ENCODE measurements around the gene CCDC102A.

Gene CCDC102A

DNA sequence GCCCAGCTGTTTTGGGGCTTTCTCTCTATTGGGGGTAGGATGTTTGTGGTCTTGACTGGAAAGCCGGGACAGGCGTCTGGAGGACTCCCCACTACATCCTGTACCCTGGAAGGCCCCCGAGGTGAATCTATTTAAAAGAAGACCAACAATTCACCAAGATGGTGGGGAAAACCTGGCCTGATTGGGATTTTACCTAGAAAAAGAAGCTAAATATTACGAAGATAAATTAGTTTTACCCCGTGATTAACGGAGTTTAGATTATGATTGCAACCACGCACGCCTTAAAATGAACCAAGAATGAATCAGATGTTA, 779 bp upstream of the CCDC102A start:
- no peak for DNase-seq (ENCODE audit: low spot score)

DNA sequence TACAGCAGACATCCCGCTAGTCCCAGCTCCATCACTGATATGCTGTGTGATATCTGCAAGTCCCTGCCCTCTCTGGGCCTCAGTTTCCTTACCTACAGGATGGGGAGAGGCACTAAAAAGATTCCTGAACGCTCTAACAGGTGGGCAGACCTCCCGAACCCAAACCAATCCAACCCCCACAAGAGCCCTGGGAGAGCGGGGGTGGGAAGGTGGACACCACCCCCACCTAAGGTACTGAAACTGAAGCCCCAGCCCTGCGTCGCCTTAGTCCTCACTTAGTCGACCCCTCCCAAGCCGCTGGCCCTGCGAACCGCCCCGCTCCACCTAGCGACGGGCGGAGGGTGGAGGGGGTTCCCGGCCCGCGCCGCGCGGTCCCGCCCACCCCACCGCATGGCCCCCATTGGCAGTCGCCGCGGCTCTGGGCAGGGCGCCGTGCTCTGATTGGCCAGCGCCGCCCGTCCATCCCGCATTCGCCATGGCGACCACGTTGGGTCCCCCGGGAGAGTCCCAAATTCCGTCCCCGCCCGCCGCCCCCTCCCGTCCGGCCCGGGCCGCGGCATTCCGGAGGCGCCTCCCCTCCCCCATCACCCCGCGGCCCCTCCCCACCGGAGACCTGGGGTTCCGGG, 578 bp downstream of the CCDC102A start:
- peak; percentile 71 for DNase-seq (ENCODE audit: low spot score)

DNA sequence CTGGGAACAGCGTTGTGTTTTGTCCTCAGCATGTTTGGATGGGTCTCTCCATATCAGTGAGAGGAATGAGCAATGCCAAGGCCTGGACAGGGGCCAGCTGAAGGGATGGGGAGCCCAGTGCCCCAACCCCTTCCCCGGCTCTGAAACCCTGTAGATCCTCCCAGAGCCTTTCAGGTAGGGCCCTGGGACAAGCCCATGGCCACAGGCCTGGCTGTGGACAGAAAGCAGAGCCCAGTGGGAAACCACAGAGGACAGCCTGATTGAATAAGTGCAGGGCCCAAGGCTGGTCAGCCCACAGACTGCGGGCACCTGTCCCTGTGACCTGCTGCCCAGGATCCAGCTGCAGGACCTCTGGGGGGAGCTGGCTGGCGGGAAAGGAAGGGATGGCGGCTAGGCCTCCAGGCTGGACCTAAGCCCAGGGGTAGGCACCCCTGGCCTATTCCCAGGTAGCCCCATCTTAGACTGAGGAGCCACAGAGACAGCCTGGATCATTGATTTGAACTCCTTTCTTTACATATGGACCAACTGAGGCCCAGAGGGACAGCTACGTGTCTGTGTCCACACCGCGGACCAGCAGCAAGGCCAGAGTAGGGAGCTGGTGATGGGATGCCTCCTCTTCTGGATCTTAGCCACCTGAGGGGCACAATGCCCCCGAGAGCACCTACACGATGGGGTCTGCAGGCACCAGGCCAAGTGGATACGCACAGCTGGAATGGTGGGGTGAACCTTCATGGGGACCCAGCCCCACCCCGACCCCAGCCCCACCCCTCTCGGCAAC, 1.3 kb downstream of the CCDC102A start:
- no peak for DNase-seq (ENCODE audit: low spot score)

DNA sequence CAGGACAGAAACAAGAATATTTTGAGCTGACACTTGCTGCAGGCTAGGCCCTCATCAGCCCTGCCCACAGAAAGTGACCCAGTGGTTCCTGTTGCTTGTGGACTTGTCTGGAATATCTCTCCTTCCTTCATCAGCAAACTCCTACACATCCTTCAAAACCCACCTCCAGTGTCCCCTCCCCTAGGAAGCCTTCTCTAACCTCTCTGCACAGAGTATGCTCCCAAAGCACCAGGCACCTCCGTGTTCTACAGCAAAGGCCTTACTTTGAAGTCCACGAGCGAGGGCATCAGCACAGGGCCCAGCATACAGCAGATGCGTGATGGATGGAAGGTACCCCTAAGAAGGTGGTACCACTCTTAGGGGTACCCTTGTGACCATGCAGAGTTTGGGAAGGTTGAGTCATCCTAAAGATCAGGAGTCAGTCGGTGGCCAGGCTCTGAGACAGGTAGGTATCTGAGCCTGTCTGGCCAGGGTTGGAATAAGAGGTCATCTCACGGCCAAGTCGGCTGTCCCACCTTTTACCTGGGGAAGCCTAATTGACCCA, 2.0 kb downstream of the CCDC102A start:
- no peak for DNase-seq (ENCODE audit: low spot score)

DNA sequence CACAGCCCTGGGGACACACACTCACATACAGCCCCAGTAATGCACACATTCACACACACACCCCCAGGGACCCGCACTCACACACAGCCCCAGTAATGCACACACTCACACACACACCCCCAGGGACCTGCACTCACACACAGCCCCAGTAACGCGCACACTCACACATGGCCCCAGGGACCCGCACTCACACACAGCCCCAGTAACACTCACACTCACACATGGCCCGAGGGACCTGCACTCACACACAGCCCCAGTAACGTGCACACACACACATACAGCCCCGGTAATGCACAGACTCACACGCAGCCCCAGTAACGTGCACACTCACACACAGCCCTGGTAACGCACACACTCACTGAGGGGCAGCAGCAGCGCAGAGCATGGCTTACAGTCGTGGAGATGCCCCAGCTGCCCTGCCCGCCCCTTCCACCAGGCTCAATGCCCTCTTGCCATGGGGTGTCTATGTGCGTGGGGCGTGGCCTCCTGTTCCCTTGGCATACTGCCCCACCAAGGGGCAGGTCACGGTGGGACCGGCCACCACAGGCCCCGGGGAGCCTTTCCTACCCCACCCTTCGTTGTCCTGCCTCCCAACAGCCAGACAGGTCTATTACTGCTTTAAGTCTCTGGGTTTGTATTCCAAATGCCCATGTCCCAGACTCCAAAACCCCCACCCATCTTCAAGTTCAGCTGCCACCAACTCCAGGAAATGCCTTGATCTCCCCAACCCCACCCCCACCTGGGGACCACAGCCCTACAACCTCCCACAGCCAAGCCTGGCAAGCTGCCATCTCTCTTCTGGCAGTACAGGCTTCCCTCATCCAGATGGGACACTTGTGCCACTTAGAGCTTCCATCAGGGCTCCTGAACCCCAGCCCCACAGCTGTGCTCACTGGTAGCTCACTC, 2.7 kb downstream of the CCDC102A start:
- DNase-seq (ENCODE audit: low spot score) = no peak

DNA sequence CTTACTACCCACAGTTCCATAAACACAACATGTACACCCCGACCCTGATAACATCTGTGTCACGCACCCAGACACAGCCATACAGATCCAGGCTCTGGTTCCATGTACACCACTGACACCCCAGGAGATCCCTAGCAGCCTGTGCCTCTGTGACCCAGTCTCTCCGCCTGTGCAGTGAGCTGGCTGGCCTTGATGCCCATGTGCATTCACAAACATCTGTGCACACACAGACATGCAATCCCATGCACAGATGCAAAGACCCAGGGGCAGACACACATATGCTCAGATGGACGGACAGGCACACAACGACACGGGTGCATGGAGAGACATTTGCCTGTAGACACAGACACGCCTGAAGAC, 4.1 kb downstream of the CCDC102A start:
- DNase-seq (ENCODE audit: low spot score) = no peak

DNA sequence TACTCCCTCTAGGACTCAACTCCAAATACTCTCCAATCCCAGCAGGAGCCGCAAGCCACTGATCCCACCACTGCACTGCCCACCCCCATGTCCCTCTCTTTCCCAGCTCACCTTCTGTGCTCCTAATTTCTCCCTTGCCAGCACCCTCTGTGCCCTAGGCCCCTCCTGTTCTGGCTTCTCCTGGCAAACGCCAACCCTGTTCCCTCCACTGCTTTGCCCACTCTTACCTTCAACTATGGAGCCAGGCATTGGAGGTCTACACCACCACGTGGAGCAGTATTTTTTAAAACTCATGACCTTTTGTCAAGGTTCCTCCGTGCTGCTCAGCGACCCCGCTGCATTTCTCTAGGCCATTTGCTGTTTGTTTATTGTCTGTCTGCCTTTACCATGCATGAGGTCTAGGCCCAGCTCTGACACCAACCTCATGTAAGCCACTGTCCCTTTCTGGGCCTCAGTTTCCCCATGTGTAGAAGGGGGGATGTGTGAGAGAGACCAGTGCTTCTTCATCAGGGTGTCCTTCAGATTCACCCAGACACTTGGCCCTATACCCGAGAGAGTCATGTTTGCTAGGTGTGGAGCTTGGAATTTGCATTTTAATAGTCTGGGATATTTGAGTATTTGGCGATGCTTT, 4.6 kb downstream of the CCDC102A start:
- no peak for DNase-seq (ENCODE audit: low spot score)

DNA sequence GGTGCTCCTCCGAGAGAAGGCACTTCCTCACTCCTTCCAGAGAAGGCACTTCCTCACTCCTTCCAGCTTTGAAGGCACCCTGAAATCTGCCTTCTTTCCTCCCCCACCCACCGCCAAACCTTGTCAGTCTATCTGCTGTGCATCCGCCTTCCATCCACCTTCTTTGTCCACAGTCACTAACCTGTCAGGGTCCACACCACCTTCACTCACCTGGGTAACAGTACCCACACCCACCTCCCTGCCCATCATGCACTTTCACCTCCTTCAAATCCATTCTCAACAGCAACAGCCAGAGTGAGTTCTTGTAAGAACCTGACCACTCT, 5.2 kb downstream of the CCDC102A start:
- DNase-seq (ENCODE audit: low spot score) = no peak

DNA sequence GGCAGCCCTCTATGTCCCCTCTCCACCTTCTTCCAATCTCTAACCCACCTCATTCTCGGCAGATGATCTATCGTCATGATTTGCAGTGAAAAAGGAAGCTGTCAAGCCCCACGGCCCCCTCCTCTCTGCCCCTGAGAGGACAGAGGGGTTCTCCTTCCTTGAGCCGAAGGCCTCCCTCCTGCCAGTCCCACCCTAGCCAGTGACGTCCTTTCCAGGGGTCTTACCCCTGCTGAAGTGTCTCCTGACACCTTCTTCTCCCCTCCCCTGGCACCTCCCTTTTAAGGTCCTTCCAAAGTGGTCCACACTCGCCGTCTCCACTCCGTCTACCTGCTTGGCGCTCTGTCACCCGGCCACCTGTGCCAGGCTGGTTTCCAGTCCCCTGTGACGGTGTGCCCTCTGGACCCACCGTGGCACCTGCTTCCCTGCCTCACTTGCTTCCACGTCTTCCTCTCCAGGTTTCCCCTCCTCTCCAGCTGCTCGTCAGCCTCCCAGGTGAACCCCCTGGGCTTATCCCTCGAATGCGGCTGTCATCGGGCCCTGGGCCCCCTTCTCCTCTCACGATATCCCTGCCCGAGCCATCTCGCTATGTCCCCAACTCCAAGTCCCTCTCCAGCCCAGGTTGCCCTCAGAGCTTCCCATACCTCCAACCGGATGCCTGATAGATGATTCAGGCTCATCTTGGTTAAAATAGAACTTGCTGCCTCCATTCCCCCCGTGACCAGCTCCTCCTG, 5.7 kb downstream of the CCDC102A start:
- no peak for DNase-seq (ENCODE audit: low spot score)

DNA sequence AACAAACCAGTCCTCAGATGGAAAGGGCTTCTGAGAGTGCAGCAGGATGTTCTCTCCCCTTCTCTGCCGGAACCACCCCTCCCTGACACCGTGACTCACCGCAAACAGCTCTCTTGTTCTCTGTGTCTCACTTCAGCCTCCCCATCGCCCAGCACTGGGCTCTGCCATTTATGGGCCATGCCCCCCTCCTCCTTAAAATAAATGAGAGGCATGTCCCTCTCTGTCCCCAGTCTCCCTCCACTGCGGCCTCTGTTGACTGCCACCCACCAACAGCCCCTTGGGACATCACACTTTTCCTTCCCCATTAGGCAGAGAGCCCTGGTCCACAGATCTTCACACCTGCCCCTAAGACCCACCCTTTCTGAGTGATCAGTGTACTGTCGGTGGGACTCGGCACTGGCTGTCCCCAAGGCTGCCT, 6.3 kb downstream of the CCDC102A start:
- no peak for DNase-seq (ENCODE audit: low spot score)

DNA sequence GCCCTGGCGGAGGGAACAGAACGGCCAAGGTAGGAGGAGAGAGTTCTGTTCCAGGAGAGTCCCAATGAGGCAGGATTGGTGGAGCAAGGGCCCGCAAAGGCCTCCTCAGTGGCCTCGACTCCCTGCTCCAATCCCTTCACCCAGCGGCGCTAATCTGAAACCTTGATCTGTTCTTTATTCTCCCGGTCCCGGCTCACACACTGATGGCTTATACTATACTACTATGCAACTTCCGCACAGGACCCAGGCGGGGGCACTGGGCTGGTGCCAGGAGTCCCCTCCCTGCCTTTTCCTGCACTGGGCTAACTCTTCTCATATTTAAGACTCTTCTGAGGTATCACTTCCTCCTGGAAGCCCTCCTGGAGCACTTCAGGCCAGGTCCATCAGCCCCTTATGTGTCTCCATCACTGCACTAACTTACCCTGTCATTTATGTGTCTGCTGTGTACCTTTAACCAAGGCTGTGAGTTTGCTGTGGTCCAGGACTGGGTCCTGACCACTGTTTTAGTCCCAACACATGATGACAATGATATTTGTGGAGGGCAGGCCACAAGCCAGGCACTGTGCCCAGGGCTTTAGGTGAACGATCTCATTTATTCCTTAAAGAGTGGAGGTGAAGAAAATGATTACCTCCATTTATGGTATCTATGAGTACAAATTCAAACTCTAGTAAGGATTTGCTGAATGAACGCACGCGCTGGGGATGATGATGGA, 6.8 kb downstream of the CCDC102A start:
- no peak for DNase-seq (ENCODE audit: low spot score)

DNA sequence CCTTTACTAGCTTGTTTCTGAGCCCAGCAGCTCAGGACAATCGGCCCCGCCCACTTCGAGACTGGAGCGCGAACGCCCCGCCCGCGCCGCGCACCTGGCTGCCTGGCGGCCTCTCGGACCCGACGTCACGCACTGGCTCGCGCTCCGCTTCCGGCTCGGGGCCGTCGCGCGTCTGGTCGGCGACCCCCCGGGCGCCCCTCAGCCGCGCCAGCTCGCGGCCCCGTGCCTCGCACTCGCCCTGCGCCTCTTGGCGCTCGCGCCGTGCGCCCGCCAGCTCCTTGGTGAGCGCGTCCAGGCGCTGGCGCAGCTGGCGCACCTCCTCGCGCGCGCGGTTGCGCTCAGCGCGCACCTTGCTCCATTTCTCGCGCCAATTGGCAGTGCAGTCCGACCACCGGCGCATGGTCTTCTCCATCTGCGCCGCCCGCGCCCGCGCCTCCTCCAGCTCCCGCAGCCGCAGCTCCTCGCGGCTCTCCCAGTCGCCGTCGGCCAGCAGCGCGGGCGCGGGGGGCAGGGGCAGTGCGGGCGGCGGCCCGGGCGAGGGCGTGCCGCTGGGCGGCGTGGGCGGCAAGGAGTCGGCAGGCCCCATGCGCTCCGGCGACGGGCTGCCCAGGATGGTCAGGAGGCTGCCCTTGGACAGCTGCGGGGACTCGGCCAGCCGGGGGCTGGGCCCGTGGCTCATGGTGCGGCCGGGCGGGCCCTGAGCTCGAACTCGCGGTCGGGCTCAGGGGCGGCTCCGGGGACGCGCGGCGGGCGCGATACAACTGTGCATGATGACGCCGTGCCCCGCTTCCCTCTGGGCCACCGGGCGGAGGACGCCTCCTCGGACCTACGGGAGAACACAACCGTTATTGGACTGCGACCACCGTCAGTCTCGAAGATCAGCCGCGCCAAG, 7.6 kb downstream of the CCDC102A start:
- DNase-seq (ENCODE audit: low spot score) = no peak

DNA sequence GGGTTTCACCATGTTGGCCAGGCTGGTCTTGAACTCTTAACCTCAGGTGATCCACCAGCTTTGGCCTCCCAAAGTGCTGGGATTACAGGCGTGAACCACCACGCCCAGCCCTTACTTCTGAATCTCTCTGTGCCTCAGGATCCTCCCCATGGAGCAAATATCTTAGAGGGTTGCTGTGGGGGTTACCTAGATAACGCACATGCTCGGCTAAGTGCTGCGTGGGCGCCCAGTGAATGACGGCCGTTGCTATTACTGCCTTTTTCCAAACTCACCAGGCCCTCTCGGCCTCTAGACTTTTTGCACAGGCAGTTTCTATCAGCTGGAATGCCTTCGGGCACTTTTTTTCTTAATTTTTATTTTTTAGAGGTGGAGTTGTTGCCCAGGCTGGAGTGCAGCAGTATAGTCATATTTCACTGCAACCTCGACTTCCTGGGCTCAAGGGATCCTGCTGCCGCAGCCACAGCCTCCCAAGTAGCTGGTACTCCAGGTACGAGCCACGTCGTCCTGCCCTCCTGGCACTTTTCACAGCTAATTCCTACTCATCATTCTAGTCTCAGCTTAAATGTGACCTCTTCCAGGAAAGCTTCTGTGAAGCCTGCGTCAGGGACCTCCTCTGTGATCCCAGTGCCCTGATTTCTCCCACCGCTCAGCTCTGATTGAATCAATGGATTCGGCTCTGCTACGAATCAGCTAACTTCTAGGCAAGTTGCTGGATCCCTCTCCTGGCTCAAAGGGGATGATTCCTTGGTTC, 8.6 kb downstream of the CCDC102A start:
- DNase-seq (ENCODE audit: low spot score) = no peak

DNA sequence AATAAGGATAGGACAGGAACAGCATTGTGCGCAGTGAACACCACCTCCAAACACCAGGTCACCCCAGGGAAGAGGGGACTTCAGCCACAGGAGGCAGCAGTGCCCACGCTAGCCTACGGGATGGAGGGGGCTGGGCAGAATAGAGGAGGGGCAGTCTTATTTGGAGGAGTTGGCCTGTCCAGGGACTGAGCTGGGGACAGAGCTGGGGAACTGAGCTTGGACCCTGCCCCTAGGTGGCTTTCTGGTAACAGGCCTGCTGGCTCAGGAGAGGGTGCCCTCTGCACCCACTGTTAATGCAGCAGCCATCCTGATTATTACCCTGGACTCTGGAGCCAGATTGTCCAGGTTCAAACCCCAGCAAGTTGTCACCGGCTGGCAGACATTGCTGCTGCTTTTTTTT, 9.3 kb downstream of the CCDC102A start:
- no peak for DNase-seq (ENCODE audit: low spot score)

DNA sequence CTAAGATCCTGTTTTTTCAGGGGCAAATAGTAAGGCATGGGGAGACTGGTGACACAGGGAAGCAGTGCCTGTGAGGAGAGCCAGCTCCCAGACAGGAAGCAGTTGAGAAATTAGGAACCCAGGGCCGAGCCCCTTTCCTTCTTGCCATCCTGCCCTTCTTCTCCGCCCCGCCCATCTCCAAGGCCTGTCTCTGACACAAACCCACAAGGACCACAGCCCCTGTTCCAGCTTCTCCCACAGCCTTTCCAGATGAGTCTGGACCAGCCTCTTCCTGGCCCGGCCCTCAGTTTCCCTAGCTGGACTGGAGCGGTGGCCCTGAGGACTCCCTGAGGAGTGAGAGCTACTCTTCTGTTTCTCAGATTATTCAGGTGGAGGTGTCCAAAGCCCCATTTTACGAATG, 9.9 kb downstream of the CCDC102A start:
- no peak for DNase-seq (ENCODE audit: low spot score)

DNA sequence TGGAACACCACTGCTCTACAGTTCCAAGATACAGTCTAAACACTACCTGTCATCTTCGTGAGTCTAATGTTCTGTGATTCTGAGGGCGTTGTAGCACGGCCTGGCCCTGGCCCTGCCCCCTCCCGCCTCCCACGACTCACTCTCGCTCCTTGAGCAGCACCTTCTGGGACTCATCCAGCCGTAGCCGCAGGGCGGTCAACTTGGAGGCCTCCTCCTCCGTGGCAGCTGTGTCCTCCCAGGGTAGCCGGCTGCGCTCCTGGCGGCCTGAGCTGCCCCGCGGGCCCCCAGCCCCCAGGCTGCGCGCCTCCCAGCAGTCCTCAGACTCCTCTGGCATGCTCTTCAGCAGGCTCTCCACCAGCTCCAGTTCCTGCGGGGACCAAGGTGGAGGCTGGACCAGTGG, 10.6 kb downstream of the CCDC102A start:
- no peak for DNase-seq (ENCODE audit: low spot score)

DNA sequence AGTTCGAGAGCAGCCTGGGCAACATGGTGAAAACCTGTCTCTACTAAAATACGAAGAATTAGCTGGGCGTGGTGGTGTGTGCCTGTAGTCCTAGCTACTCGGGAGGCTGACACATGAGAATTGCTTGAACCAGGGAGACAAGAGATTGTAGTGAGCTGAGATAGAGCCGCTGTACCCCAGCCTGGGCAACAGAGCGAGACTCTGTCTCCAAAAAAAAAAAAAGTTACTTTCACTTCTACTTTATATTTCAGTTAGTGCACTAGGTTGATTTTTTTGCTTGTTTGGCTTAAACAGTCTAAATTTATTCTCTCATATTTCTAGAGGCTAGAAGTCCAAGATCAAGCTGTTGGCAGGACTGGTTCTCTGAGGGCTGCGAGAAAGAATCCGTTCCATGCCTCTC, 13.4 kb downstream of the CCDC102A start:
- no peak for DNase-seq (ENCODE audit: low spot score)

DNA sequence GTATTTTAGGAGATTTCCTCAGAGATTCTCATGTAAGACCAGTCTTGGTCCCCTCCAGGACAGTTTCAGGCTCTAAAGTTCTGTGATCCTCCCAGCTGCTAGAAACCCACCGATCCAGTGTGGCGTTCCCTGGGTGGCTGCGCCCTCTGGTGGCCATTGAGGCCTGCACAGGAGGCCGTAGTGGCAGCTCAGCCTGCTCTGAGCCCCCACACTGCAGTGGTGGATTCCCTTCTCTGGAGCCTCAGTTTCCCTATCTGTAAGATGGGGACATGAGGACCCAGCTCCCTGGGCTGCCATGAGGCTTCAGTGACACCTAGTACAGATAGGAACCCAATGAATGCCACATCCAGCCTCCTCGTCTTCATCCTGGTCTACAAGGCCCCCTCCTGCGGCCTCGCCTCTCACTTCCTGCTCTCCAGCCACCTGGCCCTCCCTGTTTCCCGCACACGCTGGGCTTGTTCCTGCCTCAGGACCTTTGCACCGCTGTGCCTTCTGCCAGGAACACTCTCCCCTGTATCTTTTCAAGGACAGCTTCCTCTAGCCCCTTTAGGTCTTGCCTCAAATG, 16.5 kb downstream of the CCDC102A start:
- DNase-seq (ENCODE audit: low spot score) = peak; percentile 78

DNA sequence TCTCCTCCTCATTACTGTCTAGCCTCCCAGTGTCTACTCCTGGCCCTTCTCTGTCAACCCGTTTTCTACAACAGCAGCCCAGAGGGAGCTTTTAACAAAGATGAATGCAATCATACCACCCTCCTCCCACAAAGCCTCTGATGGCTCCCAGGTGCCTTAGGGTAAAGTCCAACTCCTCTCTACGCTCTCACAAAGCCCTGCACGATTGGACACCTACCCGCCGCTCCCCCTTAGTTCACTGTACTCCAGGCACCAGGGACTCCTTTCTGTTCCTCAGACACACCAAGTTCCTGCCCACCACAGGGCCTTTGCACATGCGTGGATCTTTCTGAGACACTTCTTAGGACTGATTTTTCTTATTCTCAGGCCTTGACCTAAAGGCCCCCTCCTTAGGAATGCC, 17.4 kb downstream of the CCDC102A start:
- DNase-seq (ENCODE audit: low spot score) = no peak
